Measurements from ENCODE around the gene TTYH3. TPM values are rescaled to one million over a fixed set of nuclear protein-coding genes. Genes with fewer than 3 reads are reported as not detected.

Gene TTYH3
- total RNA-seq, 3 donors from 2014 or later (not counting 1 experiment from before 2014, with no cell fraction given) = 38.3 to 47.1 (median 42.4) TPM

DNA sequence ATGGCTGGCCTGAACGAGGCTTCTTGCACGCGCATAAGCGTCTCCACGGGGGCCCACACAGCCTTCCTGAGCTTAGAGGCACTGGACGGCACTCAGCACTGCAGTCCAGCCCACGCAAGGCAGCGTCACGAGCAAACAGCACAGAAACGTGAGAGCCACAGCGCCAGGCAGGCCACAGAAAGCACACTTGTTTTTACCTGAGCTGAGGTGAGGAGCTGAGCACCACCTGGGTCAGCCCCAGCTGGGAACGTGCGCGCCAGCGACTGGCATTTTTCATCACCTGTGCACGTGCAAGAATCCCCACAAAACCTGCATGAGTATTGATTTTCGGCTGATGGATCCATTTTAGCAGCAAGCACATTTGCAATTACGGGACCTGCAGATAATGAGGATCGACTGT lies 46.3 kb upstream of the TTYH3 start:
- no peaks in the 10 kb centered on the region for H3K9me3 Mint-ChIP-seq
- WGBS (ENCODE audit: insufficient coverage) = 90% methylated on average over 19 of the region's 19 CpGs
- H3K27me3 Mint-ChIP-seq (ENCODE audit: low read depth in 2 of 2) = no peaks in the 10 kb centered on the region
- TF ChIP-seq, protein P1, sequence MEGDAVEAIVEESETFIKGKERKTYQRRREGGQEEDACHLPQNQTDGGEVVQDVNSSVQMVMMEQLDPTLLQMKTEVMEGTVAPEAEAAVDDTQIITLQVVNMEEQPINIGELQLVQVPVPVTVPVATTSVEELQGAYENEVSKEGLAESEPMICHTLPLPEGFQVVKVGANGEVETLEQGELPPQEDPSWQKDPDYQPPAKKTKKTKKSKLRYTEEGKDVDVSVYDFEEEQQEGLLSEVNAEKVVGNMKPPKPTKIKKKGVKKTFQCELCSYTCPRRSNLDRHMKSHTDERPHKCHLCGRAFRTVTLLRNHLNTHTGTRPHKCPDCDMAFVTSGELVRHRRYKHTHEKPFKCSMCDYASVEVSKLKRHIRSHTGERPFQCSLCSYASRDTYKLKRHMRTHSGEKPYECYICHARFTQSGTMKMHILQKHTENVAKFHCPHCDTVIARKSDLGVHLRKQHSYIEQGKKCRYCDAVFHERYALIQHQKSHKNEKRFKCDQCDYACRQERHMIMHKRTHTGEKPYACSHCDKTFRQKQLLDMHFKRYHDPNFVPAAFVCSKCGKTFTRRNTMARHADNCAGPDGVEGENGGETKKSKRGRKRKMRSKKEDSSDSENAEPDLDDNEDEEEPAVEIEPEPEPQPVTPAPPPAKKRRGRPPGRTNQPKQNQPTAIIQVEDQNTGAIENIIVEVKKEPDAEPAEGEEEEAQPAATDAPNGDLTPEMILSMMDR (IDR thresholded peaks at IDR 0.05) = no peak
- no peaks in the 10 kb centered on the region for H3K9me3 ChIP-seq (ENCODE audit: control insufficient read depth, insufficient read depth, low read length)
- H3K4me1 Mint-ChIP-seq = peaks cover 0 to 4% of the 10 kb centered on the region in 2 donors
- no peaks in the 10 kb centered on the region for H3K36me3 Mint-ChIP-seq
- no peaks in the 10 kb centered on the region for H3K36me3 ChIP-seq (ENCODE audit: control insufficient read depth, insufficient read depth, low read length)
- no peak overlapping the region for H3K4me3 Mint-ChIP-seq
- intact Hi-C loops (cut with micrococcal nuclease) = no loop called here
- H3K27me3 ChIP-seq (ENCODE audit: control insufficient read depth, insufficient read depth, low read length) = no peaks in the 10 kb centered on the region
- no peaks in the 10 kb centered on the region for H3K4me1 ChIP-seq (ENCODE audit: control insufficient read depth, insufficient read depth, low read length)
- no peak for ATAC-seq
- no peak for DNase-seq
- H3K27ac ChIP-seq (ENCODE audit: low read length) = no peak overlapping the region
- H3K27ac Mint-ChIP-seq = no peak overlapping the region
- no peak overlapping the region for H3K4me3 ChIP-seq (ENCODE audit: low read length)

DNA sequence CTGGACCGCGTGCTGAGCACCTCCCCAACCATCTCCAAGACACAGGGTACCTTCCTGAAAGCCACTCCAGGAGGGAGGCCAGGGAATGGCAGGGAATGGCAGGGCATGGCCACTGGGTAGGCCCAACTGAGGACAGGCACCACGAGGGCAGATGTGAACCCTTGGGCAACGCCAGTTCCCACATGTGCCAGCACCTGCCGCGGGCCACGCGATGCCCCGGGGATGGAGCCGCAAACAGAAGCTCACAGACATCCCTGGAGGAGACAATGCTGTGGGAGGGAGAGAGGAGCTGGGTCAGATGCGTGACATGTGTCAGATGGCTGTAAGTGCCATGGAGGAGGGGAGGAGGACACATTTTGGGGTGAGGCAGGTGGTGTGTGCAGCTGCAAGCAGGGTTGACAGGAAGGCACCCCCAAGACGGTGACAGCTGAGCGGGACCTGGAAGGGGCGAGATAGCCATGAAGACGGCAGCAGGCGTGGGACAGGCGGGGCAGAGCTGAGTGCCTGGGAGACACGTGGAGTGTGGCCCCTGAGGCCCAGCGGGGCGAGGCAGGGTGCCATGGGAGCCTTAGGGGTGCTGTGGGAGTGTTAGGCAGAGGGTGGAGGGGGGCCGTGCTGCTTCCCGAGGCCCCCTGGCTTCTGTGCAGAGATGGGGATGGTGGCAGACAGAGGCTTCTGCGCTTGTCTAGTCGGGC lies 45.3 kb upstream of the TTYH3 start:
- TF ChIP-seq, protein P1 (IDR thresholded peaks at IDR 0.05) = no peak
- Histone ChIP-seq H3K27me3 (ENCODE audit: control insufficient read depth, insufficient read depth, low read length) (no peaks in the 10 kb centered on the region), H3K4me1 (ENCODE audit: control insufficient read depth, insufficient read depth, low read length) (no peaks in the 10 kb centered on the region), H3K27ac (ENCODE audit: low read length) (no peak overlapping the region), H3K36me3 (ENCODE audit: control insufficient read depth, insufficient read depth, low read length) (no peaks in the 10 kb centered on the region), H3K4me3 (ENCODE audit: low read length) (no peak overlapping the region), H3K9me3 (ENCODE audit: control insufficient read depth, insufficient read depth, low read length) (no peaks in the 10 kb centered on the region)
- Mint-ChIP-seq H3K27ac (no peak overlapping the region), H3K27me3 (ENCODE audit: low read depth in 2 of 2) (no peaks in the 10 kb centered on the region), H3K9me3 (no peaks in the 10 kb centered on the region), H3K36me3 (no peaks in the 10 kb centered on the region), H3K4me1 (peaks cover 0 to 4% of the 10 kb centered on the region in 2 donors), H3K4me3 (no peak overlapping the region)
- DNase-seq (no peak), ATAC-seq (no peak)
- intact Hi-C loops (cut with micrococcal nuclease) = no loop called here
- 92% methylated on average over 24 of the region's 24 CpGs for WGBS (ENCODE audit: insufficient coverage)

DNA sequence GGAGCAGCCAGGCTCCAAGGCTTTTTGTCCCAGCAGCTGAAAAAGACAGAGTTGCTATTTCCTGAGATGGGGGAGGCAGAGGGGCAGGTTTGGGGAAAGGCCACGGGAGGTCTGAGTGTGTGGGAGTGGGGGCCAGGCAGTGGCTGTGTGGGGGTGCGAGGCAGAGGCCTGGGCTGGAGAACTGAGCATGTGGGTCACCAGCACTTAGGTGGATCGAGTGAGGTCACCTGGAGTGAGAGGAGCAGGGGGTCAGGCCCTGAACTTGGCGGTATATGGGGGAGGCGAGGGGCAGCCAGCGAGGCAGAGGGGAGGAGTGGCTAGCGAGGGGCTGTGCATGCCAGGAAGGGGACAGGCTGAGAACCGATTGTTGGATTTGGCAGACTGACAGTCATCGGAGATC lies 44.7 kb upstream of the TTYH3 start:
- peak in 1 of 3 donors; percentile 36 for ATAC-seq
- 97% methylated on average over 9 of the region's 9 CpGs for WGBS (ENCODE audit: insufficient coverage)
- H3K36me3 ChIP-seq (ENCODE audit: control insufficient read depth, insufficient read depth, low read length) = no peaks in the 10 kb centered on the region

More for the DNA sequence above, 44.7 kb upstream of the TTYH3 start:
- DNase-seq = no peak
- TF ChIP-seq, protein P1 (IDR thresholded peaks at IDR 0.05) = no peak
- intact Hi-C loops (cut with micrococcal nuclease) = no loop called here
- Histone ChIP-seq H3K4me1 (ENCODE audit: control insufficient read depth, insufficient read depth, low read length) (no peaks in the 10 kb centered on the region), H3K27me3 (ENCODE audit: control insufficient read depth, insufficient read depth, low read length) (no peaks in the 10 kb centered on the region), H3K9me3 (ENCODE audit: control insufficient read depth, insufficient read depth, low read length) (no peaks in the 10 kb centered on the region), H3K27ac (ENCODE audit: low read length) (no peak overlapping the region), H3K4me3 (ENCODE audit: low read length) (no peak overlapping the region)
- Mint-ChIP-seq H3K4me3 (no peak overlapping the region), H3K36me3 (no peaks in the 10 kb centered on the region), H3K27ac (no peak overlapping the region), H3K27me3 (ENCODE audit: low read depth in 2 of 2) (no peaks in the 10 kb centered on the region), H3K9me3 (no peaks in the 10 kb centered on the region), H3K4me1 (peaks cover 0 to 4% of the 10 kb centered on the region in 2 donors)
